HEK293 (cell line): ENCODE data around the gene IP6K2.
A peak's percentile ranks its signal among the peaks of the same experiment; 100 is the strongest.

Experiments
- BCL11B ChIP-seq: fragments of 450-650 bp; formaldehyde crosslinking; IDR thresholded peaks from 2 replicates; pipeline ENCODE4 v1.5.1; 2016; ENCODE audit warnings: low read depth, missing biosample characterization, missing genetic modification characterization
- EGR2 ChIP-seq: fragments of 450-650 bp; formaldehyde crosslinking; IDR thresholded peaks from 2 replicates; pipeline ENCODE4 v1.5.1; 2016; ENCODE audit warnings: low read depth, missing biosample characterization, missing genetic modification characterization
- MYNN ChIP-seq: fragments of 450-650 bp; formaldehyde crosslinking; IDR thresholded peaks from 2 replicates; pipeline ENCODE4 v1.5.1; 2016; ENCODE audit warnings: missing biosample characterization, missing genetic modification characterization, borderline replicate concordance
- SETDB1 ChIP-seq: IDR thresholded peaks from one replicate; pipeline ENCODE4 v1.6.1; 2017; ENCODE audit warnings: mild to moderate bottlenecking, low read length, moderate library complexity, mixed read lengths; ENCODE audit not compliant: insufficient read length
- YY1 ChIP-seq: fragments of 450-650 bp; formaldehyde crosslinking; IDR thresholded peaks from 2 replicates; pipeline ENCODE4 v1.5.1; 2018; ENCODE audit warnings: missing biosample characterization, missing genetic modification characterization
- YY2 ChIP-seq: fragments of 450-650 bp; formaldehyde crosslinking; IDR thresholded peaks from 2 replicates; pipeline ENCODE4 v1.5.1; 2016; ENCODE audit warnings: missing biosample characterization, missing genetic modification characterization
- ZBTB20 ChIP-seq: fragments of 450-650 bp; formaldehyde crosslinking; IDR thresholded peaks from 2 replicates; pipeline ENCODE4 v1.5.1; 2016; ENCODE audit warnings: missing biosample characterization, missing genetic modification characterization
- ZEB2 ChIP-seq: fragments of 450-650 bp; formaldehyde crosslinking; IDR thresholded peaks from 2 replicates; pipeline ENCODE4 v1.5.1; 2016; ENCODE audit warnings: missing biosample characterization, missing genetic modification characterization
- ZFP3 ChIP-seq: fragments of 450-650 bp; formaldehyde crosslinking; IDR thresholded peaks from 2 replicates; pipeline ENCODE4 v1.5.1; 2016; ENCODE audit warnings: low read depth, missing biosample characterization, missing genetic modification characterization
- ZFP37 ChIP-seq: fragments of 450-650 bp; formaldehyde crosslinking; IDR thresholded peaks from 2 replicates; pipeline ENCODE4 v1.5.1; 2016; ENCODE audit warnings: missing biosample characterization, missing genetic modification characterization
- ZNF184 ChIP-seq: fragments of 450-650 bp; IDR thresholded peaks from 2 replicates; pipeline ENCODE4 v1.5.1; 2018; ENCODE audit warnings: missing biosample characterization, mild to moderate bottlenecking, missing genetic modification characterization
- ZNF2 ChIP-seq: fragments of 450-650 bp; formaldehyde crosslinking; IDR thresholded peaks from 2 replicates; pipeline ENCODE4 v1.5.1; 2016; ENCODE audit warnings: missing biosample characterization, missing genetic modification characterization
- ZNF24 ChIP-seq: fragments of 450-650 bp; formaldehyde crosslinking; IDR thresholded peaks from 2 replicates; pipeline ENCODE4 v1.5.1; 2016; ENCODE audit warnings: missing biosample characterization, missing genetic modification characterization
- ZNF266 ChIP-seq: fragments of 450-650 bp; formaldehyde crosslinking; IDR thresholded peaks from 2 replicates; pipeline ENCODE4 v1.5.1; 2016; ENCODE audit warnings: missing biosample characterization, missing genetic modification characterization, low read depth
- ZNF302 ChIP-seq: fragments of 450-650 bp; formaldehyde crosslinking; IDR thresholded peaks from 2 replicates; pipeline ENCODE4 v1.5.1; 2016; ENCODE audit warnings: missing biosample characterization, missing genetic modification characterization, low read depth
- ZNF335 ChIP-seq: fragments of 450-650 bp; formaldehyde crosslinking; conservative IDR thresholded peaks from 2 replicates; pipeline ENCODE4 v1.5.1; 2016; ENCODE audit warnings: missing biosample characterization, missing genetic modification characterization
- ZNF366 ChIP-seq: fragments of 450-650 bp; formaldehyde crosslinking; conservative IDR thresholded peaks from 2 replicates; pipeline ENCODE4 v1.5.1; 2016; ENCODE audit warnings: missing biosample characterization, missing genetic modification characterization
- ZNF416 ChIP-seq: fragments of 450-650 bp; formaldehyde crosslinking; IDR thresholded peaks from 2 replicates; pipeline ENCODE4 v1.5.1; 2016; ENCODE audit warnings: missing biosample characterization, missing genetic modification characterization
- ZNF423 ChIP-seq: fragments of 450-650 bp; formaldehyde crosslinking; IDR thresholded peaks from 2 replicates; pipeline ENCODE4 v1.5.1; 2016; ENCODE audit warnings: missing biosample characterization, missing genetic modification characterization
- ZNF585B ChIP-seq: fragments of 450-650 bp; formaldehyde crosslinking; IDR thresholded peaks from 2 replicates; pipeline ENCODE4 v1.5.1; 2016; ENCODE audit warnings: missing biosample characterization, missing genetic modification characterization
- ZNF610 ChIP-seq: fragments of 450-650 bp; formaldehyde crosslinking; IDR thresholded peaks from 2 replicates; pipeline ENCODE4 v1.5.1; 2016; ENCODE audit warnings: missing biosample characterization, missing genetic modification characterization, borderline replicate concordance
- ZSCAN23 ChIP-seq: fragments of 450-650 bp; formaldehyde crosslinking; IDR thresholded peaks from 2 replicates; pipeline ENCODE4 v1.5.1; 2016; ENCODE audit warnings: missing biosample characterization, missing genetic modification characterization
- TF ChIP-seq, protein P1 (sequence below): fragments of 450-650 bp; IDR thresholded peaks from 2 replicates; pipeline ENCODE4 v1.5.1; 2018; ENCODE audit warnings: missing biosample characterization, missing genetic modification characterization
- TF ChIP-seq, protein P2 (sequence below): fragments of 450-650 bp; IDR thresholded peaks from 2 replicates; pipeline ENCODE4 v1.5.1; 2018; ENCODE audit warnings: missing biosample characterization, mild to moderate bottlenecking, missing genetic modification characterization
- TF ChIP-seq, protein P3 (sequence below): fragments of 450-650 bp; formaldehyde crosslinking; IDR thresholded peaks from 2 replicates; pipeline ENCODE4 v1.5.1; 2016; ENCODE audit warnings: missing biosample characterization, missing genetic modification characterization
- TF ChIP-seq, protein P4 (sequence below): fragments of 450-650 bp; formaldehyde crosslinking; IDR thresholded peaks from 2 replicates; pipeline ENCODE4 v1.5.1; 2016; ENCODE audit warnings: missing biosample characterization, missing genetic modification characterization
- TF ChIP-seq, protein P5 (sequence below): fragments of 450-650 bp; formaldehyde crosslinking; IDR thresholded peaks from 2 replicates; pipeline ENCODE4 v1.5.1; 2017; ENCODE audit warnings: missing biosample characterization, mild to moderate bottlenecking, missing genetic modification characterization, moderate library complexity
- TF ChIP-seq, protein P6 (sequence below): fragments of 450-650 bp; formaldehyde crosslinking; IDR thresholded peaks from 2 replicates; pipeline ENCODE4 v1.5.1; 2016; ENCODE audit warnings: missing biosample characterization, missing genetic modification characterization

Gene IP6K2

DNA sequence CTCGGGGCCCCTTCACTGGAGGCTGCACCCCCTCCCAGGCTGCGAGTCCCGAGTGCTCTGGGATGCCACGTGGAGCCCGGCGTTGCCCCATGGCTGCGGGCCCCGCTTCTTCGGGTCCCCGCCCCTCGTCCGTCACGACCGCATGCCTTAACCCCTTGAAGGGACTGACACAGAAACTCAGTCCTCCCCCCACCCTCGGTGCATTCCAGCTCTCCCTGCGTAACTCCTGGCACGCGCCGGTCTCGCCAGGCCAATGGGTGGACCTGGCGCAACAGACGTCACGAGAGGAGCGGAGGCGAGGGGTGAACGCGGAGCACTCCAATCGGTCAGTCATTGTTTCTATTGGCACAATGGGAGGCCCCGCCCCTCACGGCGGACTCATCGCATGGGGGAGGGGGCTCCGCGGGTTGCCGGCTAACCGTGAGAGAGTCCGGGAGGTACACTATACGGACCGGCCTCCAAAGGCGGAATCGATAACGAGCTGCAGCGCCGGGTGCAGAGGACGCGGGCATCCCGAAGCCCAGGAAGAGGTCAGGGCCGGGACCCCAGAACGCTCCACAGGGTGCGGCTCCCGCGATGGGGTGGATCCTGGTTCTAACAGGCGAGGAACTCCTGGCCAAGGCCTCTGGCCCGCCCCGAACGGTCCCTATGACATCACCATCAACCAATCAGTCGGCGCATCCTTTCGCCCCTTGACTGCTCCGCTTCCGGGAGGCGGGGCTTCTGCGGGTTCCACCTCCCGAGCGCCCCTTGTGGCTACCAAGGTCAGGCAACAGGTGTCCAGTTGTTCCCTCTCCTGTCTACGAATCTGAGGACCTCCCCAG lies 53.3 kb downstream of the IP6K2 start (continued):
- TF ChIP-seq, protein P1, sequence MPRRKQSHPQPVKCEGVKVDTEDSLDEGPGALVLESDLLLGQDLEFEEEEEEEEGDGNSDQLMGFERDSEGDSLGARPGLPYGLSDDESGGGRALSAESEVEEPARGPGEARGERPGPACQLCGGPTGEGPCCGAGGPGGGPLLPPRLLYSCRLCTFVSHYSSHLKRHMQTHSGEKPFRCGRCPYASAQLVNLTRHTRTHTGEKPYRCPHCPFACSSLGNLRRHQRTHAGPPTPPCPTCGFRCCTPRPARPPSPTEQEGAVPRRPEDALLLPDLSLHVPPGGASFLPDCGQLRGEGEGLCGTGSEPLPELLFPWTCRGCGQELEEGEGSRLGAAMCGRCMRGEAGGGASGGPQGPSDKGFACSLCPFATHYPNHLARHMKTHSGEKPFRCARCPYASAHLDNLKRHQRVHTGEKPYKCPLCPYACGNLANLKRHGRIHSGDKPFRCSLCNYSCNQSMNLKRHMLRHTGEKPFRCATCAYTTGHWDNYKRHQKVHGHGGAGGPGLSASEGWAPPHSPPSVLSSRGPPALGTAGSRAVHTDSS (tag by site-specific recombination) = no peak
- no peak for TF ChIP-seq ZNF302 (tag by site-specific recombination)
- no peak for TF ChIP-seq MYNN (tag by site-specific recombination)
- TF ChIP-seq, protein P2, sequence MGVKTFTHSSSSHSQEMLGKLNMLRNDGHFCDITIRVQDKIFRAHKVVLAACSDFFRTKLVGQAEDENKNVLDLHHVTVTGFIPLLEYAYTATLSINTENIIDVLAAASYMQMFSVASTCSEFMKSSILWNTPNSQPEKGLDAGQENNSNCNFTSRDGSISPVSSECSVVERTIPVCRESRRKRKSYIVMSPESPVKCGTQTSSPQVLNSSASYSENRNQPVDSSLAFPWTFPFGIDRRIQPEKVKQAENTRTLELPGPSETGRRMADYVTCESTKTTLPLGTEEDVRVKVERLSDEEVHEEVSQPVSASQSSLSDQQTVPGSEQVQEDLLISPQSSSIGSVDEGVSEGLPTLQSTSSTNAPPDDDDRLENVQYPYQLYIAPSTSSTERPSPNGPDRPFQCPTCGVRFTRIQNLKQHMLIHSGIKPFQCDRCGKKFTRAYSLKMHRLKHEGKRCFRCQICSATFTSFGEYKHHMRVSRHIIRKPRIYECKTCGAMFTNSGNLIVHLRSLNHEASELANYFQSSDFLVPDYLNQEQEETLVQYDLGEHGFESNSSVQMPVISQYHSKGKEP (tag by site-specific recombination) = peak; percentile 57; the same call in 1 of the 2 replicates
- TF ChIP-seq YY2 (tag by site-specific recombination) = no peak
- no peak for TF ChIP-seq ZNF266
- 0 out of 2 replicates have a peak, but pooled peaks have one; percentile 32 for TF ChIP-seq EGR2 (tag by site-specific recombination)
- peak; percentile 81 for TF ChIP-seq ZBTB20
- no peak for TF ChIP-seq ZNF585B (tag by site-specific recombination)
- TF ChIP-seq, protein P3, sequence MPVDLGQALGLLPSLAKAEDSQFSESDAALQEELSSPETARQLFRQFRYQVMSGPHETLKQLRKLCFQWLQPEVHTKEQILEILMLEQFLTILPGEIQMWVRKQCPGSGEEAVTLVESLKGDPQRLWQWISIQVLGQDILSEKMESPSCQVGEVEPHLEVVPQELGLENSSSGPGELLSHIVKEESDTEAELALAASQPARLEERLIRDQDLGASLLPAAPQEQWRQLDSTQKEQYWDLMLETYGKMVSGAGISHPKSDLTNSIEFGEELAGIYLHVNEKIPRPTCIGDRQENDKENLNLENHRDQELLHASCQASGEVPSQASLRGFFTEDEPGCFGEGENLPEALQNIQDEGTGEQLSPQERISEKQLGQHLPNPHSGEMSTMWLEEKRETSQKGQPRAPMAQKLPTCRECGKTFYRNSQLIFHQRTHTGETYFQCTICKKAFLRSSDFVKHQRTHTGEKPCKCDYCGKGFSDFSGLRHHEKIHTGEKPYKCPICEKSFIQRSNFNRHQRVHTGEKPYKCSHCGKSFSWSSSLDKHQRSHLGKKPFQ (tag by site-specific recombination) = no peak
- peak; percentile 18; the same call in 1 of the 2 replicates for TF ChIP-seq ZNF24 (tag by site-specific recombination)
- TF ChIP-seq ZEB2 (tag by site-specific recombination) = peak; percentile 96
- peak; percentile 31; the same call in 1 of the 2 replicates for TF ChIP-seq ZNF423
- no peak for TF ChIP-seq ZNF416 (tag by site-specific recombination)
- peak; percentile 45; the same call in 1 of the 2 replicates for TF ChIP-seq ZFP37 (tag by site-specific recombination)
- no peak for TF ChIP-seq ZSCAN23 (tag by site-specific recombination)
- TF ChIP-seq YY1 (tag by site-specific recombination) = no peak
- TF ChIP-seq ZNF184 (tag by site-specific recombination) = no peak; the same call in 1 of the 2 replicates
- TF ChIP-seq SETDB1 = no peak
- no peak; the same call in 1 of the 2 replicates for TF ChIP-seq ZNF610 (tag by site-specific recombination)
- TF ChIP-seq, protein P4, sequence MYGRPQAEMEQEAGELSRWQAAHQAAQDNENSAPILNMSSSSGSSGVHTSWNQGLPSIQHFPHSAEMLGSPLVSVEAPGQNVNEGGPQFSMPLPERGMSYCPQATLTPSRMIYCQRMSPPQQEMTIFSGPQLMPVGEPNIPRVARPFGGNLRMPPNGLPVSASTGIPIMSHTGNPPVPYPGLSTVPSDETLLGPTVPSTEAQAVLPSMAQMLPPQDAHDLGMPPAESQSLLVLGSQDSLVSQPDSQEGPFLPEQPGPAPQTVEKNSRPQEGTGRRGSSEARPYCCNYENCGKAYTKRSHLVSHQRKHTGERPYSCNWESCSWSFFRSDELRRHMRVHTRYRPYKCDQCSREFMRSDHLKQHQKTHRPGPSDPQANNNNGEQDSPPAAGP (tag by site-specific recombination) = peak; percentile 73; the same call in 1 of the 2 replicates
- peak; percentile 81 for TF ChIP-seq ZNF335 (tag by site-specific recombination)
- TF ChIP-seq, protein P5, sequence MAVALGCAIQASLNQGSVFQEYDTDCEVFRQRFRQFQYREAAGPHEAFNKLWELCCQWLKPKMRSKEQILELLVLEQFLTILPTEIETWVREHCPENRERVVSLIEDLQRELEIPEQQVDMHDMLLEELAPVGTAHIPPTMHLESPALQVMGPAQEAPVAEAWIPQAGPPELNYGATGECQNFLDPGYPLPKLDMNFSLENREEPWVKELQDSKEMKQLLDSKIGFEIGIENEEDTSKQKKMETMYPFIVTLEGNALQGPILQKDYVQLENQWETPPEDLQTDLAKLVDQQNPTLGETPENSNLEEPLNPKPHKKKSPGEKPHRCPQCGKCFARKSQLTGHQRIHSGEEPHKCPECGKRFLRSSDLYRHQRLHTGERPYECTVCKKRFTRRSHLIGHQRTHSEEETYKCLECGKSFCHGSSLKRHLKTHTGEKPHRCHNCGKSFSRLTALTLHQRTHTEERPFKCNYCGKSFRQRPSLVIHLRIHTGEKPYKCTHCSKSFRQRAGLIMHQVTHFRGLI (tag by site-specific recombination) = no peak
- TF ChIP-seq ZNF2 (tag by site-specific recombination) = no peak
- no peak for TF ChIP-seq ZNF366 (tag by site-specific recombination)
- no peak for TF ChIP-seq BCL11B (tag by site-specific recombination)
- no peak for TF ChIP-seq ZFP3 (tag by site-specific recombination)
- TF ChIP-seq, protein P6, sequence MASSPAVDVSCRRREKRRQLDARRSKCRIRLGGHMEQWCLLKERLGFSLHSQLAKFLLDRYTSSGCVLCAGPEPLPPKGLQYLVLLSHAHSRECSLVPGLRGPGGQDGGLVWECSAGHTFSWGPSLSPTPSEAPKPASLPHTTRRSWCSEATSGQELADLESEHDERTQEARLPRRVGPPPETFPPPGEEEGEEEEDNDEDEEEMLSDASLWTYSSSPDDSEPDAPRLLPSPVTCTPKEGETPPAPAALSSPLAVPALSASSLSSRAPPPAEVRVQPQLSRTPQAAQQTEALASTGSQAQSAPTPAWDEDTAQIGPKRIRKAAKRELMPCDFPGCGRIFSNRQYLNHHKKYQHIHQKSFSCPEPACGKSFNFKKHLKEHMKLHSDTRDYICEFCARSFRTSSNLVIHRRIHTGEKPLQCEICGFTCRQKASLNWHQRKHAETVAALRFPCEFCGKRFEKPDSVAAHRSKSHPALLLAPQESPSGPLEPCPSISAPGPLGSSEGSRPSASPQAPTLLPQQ (tag by site-specific recombination) = peak; percentile 99
